22Rv1 (cell line): Measurements from ENCODE around the gene CLDN10.

Experiments
- H3K27ac ChIP-seq: fragments of 450-650 bp; 2 replicates; pipeline ENCODE4 v1.5.1; 2017
- ZFX ChIP-seq: fragments of 450-650 bp; IDR thresholded peaks from 2 replicates; pipeline ENCODE4 v1.6.1; 2017; ENCODE audit warnings: antibody characterized with exemption, borderline replicate concordance
- TF ChIP-seq, protein P1 (sequence below): fragments of 450-650 bp; IDR thresholded peaks from 2 replicates; pipeline ENCODE4 v1.5.1; 2017; ENCODE audit warnings: mild to moderate bottlenecking

The CLDN10 gene

DNA sequence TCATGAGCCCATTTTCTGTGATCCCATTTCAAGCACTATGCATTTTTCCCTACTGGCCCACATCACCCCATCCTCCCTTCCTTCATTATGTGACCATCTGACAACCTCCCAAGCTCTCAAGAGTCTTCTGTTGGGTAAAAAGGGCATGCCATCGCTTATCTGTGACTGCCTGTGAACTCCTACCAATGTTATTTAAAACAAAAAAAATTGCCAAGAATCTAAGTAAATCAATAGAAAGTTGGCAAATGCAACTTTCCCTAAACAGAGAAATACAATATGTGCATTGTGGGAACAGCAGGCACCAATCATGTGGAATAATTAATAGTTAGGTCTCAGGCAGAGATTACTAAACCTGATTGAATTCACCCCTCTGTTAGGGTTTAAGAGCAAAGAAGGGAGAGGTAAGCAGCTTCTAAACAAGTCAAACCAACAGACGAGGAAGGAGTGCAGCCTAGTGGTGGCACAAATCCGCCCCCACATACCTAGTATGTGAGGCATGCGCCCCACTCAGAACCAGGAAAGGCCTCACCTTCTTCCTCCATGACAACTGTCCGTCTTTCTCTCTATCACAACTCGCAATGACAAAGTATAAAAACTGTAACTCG is 62.2 kb downstream of the CLDN10 start:
- no peak overlapping the region for H3K27ac ChIP-seq
- TF ChIP-seq ZFX, result no peak
- TF ChIP-seq, protein P1, sequence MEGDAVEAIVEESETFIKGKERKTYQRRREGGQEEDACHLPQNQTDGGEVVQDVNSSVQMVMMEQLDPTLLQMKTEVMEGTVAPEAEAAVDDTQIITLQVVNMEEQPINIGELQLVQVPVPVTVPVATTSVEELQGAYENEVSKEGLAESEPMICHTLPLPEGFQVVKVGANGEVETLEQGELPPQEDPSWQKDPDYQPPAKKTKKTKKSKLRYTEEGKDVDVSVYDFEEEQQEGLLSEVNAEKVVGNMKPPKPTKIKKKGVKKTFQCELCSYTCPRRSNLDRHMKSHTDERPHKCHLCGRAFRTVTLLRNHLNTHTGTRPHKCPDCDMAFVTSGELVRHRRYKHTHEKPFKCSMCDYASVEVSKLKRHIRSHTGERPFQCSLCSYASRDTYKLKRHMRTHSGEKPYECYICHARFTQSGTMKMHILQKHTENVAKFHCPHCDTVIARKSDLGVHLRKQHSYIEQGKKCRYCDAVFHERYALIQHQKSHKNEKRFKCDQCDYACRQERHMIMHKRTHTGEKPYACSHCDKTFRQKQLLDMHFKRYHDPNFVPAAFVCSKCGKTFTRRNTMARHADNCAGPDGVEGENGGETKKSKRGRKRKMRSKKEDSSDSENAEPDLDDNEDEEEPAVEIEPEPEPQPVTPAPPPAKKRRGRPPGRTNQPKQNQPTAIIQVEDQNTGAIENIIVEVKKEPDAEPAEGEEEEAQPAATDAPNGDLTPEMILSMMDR, result no peak

DNA sequence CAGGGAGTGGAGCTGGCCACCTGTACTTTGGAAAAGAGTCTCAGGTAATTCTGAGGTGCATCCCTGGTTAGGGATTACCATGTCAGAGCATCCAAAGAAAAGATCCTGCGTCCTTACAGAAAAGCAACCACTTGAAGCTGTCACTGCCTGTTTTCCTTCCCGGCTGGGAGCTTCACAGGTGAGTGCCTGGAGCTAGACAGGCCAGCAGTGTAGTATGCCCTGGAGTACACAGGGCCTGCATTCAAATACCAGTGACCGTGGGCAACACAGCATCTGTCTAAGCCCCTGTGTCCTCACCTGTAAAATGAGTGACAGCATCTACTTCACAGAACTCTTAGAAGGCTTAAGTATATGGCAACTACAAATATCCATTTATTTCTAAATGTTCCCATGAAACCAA is 63.0 kb downstream of the CLDN10 start:
- TF ChIP-seq, protein P1, result no peak
- no peak for TF ChIP-seq ZFX
- no peak overlapping the region for H3K27ac ChIP-seq

DNA sequence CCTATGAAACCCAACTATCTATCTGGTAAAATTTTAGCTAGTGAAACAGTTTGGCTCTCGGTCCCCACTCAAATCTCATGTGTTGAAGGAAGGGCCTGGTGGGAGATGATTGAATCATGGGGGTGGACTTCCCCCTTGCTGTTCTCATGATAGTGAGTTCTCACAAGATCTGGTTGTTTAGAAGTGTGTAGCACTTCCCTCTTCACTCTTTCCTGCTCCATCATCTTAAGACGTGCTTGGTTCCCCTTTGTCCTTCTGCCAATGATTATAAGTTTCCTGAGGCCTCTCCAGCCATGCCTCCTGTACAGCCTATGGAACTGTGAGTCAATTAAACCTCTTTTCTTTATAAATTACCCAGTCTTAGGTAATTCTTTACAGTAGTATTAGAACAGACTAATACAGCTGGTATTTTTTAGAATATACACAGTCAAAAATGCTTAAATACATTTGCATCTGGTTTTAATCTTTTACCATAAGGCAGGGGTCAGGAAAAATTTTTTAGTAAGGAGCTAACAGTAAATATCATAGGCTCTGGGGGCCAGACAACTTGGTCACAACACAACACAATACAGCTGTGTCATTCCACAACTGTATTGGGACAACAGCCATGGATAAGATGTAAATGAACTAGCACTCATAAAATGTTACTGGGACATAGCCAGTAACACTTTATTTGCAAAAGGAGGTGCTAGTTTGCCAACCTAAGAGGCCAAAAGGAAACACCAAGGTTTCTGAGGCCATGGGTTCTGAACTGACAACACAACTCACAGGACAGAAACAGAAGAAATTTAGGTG is 67.7 kb downstream of the CLDN10 start:
- H3K27ac ChIP-seq, result no peak overlapping the region
- TF ChIP-seq ZFX, result no peak
- TF ChIP-seq, protein P1, result no peak

DNA sequence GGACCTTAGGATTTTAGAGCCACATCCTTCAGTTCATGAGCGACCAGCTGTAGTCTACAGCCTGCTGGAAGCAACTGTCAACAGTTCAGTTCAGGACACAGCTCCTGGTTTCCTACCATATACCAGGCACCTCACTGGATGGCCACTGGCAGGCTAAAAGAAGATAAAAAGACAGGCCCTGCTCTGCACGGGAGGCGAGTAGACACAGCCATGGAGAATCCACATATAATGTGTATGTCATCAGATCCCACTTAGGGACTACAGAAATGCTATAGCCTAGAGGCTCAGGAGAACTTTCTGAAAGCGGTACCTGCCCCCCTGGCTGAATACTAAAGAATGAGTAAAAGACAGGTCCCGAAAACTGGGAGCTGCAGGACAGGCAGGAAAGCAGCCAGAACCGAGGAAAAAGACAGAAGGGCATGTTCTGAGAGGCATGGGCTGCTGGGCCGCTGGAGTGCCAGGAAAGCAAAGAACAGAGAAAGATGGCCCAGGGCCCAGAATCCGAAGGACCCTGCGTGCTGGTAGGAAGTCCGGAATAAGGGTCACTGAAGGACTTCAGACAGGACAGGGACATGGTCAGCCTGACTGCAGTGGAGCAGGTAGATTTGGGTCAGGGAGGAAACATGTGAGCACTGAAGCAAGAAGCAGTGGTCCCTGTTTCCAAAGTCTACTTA is 68.4 kb downstream of the CLDN10 start:
- H3K27ac ChIP-seq, result no peak overlapping the region
- no peak for TF ChIP-seq ZFX
- TF ChIP-seq, protein P1, result no peak

DNA sequence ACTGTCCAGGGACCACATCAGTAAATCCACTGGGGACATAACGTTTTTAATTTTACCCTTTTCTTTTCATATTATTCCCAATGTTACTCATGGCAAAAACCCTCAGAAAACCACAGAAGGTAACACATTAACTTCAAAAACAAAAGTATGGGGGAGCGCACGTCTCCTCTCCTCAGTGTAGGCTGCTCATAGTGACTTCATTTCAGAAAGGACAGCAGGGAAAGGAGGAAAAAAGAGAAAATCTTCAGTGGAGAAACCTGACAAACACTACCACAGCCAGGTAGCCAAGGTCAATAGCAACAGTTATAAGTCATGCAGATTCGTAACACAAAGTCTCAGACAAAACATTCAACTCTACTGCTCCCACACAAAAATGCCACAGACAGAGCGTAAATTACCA is 70.6 kb downstream of the CLDN10 start:
- TF ChIP-seq, protein P1, result no peak
- TF ChIP-seq ZFX, result no peak

DNA sequence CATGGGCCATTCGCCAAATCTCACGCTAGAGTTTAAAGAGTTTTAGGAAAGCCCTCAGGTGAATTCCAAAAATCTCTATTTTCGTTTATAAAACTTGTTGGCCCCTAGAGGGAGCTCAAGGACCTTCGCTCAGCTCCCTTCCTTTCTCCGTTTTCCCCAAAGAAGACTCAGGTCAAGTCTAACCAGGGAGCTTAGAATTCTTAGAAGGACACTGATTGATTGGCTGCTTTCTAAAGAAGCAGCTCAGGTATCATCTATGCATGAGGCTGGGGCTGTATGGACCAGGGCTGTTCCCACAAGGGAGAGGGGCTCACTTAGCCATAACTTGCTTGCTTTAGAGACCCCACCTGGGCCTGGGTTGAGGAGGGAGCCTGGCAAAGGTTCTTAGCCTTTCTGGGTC is 71.5 kb downstream of the CLDN10 start:
- H3K27ac ChIP-seq, result no peak overlapping the region
- TF ChIP-seq, protein P1, result peak; percentile 88
- TF ChIP-seq ZFX, result no peak

More for the DNA sequence above, 70.6 kb downstream of the CLDN10 start:
- H3K27ac ChIP-seq, result no peak overlapping the region

DNA sequence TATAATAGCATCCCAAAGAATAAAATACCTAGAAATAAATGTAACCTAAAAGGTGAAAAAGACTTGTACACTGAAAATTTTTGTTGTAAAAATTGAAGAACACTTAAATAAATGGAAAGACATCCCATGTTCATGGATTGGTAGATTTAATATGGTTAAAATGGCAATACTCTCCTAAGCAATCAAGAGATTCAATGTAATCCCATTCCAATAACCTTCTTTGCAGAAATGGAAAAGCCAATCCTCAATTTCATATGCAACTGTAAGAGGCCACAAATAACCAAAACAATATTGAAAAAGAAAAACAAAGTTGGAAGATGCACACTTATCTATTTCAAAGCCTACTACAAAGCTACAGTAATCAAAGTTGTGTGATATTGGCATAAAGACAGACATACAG is 74.2 kb downstream of the CLDN10 start:
- no peak overlapping the region for H3K27ac ChIP-seq
- TF ChIP-seq, protein P1, result no peak
- no peak for TF ChIP-seq ZFX
